Posterior vena cava (tissue), 2 donors: Measurements from ENCODE around the gene MACC1. TPM values are rescaled to one million over a fixed set of nuclear protein-coding genes. Genes with fewer than 3 reads are reported as not detected.

Experiments used
- DNase-seq: peaks from one replicate; pipeline ENCODE4 v3.0.0-alpha.2; 2020; ENCODE audit warnings: low spot score
- intact Hi-C, 2 donors: fragments of 100-400 bp; cut with DNase I; formaldehyde crosslinking; loops; one replicate each; pipeline versions ENCODE4 v1.14.1 to v1.14.2; 2022 to 2023
- long read RNA-seq, 2 donors: library from polyadenylated mRNA; unstranded; transcript quantifications; one replicate each; pipeline ENCODE4 v2.0.0, GENCODE V29; 2020 to 2021
- total RNA-seq, 2 donors: library from RNA; stranded (reverse); fragmentation: NEBNext Ultra II Directional; extraction: Animal tissue kit (Norgen Biotek cat#: 25700); gene quantifications; one replicate each; pipeline ENCODE4 v1.2.1, GENCODE V29; 2021
- donor health status: DM: yes; HTN: yes; CAD: no.
- donor health status: DM: yes; HTN: yes; CAD: no.

MACC1 gene
- under 1 TPM; 0.46 to 0.67 TPM for total RNA-seq
- long read RNA-seq, donor 1, result 0 reads
- long read RNA-seq, donor 2, result 0 reads

DNA sequence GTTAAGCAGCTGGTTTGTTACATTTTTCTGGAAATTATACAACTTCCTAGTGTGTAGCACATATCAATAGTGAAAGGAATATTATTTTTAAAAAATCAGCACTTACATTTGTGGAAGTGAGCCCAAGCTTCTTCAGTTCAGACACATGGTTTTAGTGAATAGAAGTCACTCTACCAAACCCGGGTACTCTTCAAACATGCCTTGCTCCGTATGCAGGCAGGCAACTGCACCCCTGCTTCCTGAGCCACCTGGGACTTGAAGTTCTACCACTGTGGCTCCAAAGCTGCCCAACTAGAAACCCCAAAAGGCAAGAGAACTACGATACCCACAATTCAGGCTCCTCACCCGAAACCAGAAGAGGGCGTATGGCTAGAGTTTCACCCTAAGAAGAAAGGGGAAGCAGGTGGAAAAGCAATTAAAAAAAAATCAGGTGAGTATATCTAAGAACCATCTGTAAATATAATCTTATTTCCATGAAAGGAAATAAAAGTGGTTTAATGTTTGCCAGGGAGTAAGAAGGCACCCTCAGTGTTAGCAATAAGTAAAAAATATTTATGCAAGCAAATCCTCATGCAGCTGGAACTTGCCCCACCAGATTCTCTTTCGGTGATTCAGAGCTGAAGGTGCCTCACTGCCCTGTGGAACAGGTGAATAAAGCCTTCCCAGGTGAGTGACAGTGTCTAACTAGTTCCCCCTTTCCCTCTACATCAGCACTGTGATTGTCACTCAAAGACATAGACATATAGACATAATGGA lies at the start of gene MACC1:
Gene MACC1, minus strand, starts transcription at position 192 of the 756 bp plus-strand sequence. CDS start 55,522 bp downstream, outside the sequence.
- DNase-seq, result no peak
- intact Hi-C loops, result no loop called here

- no peak for DNase-seq
- intact Hi-C loops, result no loop called here
Measured at GRCh38 chr7:20264623-20265022, 47.4 kb upstream of the MACC1 start.

- intact Hi-C loops, result no loop called here
- no peak for DNase-seq
Measured at GRCh38 chr7:20260223-20260622, 43.0 kb upstream of the MACC1 start.

DNA sequence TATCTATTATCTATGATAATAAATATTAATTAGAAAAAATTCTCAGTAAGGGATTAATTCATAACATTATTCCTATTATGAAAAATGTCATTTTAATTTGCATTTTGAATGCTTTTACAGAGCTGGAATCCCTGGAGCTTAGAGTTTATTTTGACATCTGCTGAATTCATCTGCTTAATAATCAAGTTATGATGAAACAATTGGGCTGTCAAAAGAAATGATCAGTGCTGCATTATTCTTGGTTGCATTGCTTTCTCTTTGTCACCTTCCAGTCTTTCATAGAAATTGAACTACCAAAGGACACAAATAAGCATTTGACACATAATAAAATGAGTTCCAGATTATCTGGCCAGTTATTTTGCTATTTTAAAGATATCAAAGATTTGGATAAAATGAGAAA lies 40.0 kb upstream of the MACC1 start:
- DNase-seq, result no peak
- intact Hi-C loops, result no loop called here

DNA sequence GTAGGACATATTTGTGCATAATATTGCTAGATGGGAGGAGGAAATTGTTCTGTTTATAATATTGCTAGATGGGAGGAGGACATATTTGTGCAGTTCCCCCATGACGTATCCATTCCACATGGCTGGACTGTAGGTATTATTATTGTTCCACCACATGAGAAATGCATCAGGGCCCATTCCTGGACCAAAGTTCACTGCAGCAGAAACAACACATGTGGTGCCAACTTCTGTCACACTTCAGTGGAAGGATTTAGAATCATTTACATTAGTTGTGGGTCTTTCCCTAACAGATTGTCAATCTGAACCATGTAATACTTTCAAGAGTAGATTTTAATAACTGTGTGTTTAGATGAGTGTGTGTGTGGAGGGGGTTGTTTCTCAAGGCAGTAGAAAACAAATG lies 32.7 kb upstream of the MACC1 start:
- intact Hi-C loops, result no loop called here
- DNase-seq, result no peak

GRCh38 chr7:20249376-20249775 lies 32.2 kb upstream of the MACC1 start:
- intact Hi-C loops, result no loop called here
- DNase-seq, result no peak

GRCh38 chr7:20246236-20246635 lies 29.1 kb upstream of the MACC1 start:
- no peak for DNase-seq
- intact Hi-C loops, result no loop called here

DNA sequence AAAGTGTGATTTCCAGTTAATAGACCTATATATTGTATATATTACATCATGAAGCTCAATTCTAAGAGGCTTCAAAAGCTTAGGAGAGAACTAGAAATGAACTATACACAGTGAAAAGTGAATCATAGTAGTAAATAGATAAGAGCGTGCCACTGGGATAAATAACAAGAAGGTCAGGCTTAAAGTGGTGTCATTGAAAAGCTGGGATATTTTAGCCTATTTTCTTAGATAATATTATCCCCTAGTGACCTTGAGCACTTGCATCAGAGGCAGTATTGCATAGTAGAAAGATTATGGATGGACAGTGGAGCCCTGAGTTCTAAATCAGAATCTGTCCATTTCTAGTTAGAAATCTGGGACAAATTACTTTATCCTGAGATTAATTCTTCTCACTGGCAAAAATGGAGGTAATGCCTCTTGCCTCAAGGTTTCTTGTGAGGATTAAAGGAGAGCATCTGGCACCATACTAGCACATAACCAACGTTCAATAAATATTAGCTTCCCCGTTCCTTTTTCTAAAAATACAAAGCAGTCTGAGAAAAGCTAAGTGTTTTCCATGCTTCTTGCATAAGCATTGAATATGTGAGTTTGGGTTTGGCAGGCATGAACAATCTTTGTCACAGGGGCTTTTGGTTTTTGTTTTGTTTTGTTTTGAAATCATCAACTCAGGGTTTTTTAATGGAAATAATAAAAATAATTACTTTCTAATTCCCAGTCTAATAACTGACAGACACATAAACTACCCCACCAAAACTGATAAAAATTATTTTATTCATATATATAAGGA lies 27.3 kb upstream of the MACC1 start:
- no peak for DNase-seq
- intact Hi-C loops, result no loop called here

- DNase-seq, result no peak
- intact Hi-C loops, result no loop called here
Measured at GRCh38 chr7:20241911-20242261, 24.7 kb upstream of the MACC1 start.

DNA sequence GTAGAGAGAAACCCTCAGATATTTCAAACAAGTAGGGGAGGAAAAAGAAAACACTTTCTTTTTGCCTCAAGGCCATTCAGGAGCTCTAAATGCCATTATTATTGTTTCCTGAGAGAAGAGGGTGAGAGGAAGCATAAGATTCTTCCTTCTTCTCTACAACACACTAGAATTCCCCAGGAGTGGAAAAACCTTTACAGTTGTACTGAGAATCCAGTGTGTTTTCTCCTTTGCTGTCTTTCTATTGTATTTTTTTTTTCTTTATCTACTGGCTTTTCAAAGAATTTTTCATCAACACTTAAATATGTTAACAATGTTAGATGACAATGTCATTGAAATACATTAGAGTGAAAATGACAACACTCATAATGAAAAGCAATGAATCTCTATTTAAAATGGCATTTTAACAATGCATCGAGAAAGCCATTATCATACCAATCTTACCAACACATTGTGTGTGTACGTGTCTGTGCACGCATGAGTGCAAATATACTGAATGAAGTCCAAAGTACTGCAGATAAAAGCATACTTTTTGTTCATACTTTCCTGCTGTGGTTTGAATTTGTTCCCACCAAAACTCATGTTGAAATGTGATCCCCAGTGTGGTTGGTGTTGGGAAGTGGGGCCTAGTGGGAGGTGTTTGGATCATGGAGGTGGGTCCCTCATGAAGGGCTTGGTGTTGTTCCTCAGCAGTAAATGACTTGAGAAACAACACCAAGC lies 24.2 kb upstream of the MACC1 start:
- intact Hi-C loops, result no loop called here
- no peak for DNase-seq

DNA sequence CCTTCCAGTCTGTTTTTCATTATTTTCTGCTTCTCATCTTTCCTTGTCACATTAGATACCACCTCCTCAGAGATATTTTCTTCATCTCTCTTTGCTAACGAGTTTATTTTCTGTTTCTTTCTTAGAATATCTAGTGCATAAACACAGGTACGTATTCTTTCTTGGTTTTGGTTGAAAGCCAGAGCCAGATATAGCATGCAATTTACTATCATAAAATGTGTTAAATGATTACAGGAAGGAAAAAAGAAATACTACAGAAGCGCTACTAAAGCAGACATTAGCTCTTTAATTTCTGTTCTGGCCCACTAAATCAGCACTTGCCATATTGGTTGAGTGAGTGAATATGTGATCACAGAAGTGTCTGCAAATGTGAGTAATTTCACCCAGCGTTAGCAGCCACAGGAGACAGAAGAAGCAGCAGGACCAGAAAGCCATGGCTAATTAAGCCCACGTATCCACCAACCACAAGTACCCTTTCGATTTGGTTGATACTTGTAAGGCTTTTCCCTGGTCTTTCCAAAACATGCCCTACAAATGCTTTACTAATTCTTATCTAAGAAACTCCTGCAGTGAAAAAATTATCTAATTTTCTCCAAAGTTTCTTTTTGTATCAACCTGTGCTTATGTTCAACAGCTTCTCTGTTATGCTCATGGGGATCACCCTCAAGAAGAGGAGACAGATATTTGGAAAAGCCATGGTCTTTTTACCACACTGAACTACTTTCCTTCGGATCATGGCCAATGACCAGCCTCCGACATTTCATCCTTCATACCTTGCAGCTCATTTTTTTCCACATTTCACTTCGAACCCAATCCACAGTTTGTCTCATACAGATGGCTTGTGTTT lies 23.1 kb upstream of the MACC1 start:
- intact Hi-C loops, result no loop called here
- no peak for DNase-seq

DNA sequence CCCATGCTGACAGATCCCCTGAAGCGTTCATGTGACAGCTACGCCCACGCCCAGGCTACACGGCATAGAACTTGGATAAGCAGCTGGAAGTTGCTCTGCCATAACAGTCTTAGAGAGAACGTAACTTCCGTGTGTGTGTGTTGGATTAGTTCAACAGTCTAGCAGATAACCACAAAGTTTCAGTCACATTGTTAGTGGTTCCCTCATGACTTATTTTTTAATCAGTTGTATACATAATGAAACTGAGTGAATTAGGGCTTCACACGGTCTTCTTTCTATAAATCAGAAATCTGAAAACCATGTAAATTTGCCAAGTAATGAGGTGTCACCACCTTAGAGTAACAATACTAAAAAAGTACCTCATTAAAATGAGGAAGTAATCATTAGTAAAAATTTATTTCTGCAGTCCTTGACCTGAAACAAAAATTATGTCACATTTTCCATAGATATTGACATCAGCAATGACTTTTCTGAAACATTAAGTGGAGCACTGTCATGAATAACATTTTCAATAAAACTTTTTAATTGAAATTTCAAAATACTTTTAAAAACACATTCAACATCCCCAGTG lies 21.7 kb upstream of the MACC1 start:
- no peak for DNase-seq
- intact Hi-C loops, result no loop called here

DNA sequence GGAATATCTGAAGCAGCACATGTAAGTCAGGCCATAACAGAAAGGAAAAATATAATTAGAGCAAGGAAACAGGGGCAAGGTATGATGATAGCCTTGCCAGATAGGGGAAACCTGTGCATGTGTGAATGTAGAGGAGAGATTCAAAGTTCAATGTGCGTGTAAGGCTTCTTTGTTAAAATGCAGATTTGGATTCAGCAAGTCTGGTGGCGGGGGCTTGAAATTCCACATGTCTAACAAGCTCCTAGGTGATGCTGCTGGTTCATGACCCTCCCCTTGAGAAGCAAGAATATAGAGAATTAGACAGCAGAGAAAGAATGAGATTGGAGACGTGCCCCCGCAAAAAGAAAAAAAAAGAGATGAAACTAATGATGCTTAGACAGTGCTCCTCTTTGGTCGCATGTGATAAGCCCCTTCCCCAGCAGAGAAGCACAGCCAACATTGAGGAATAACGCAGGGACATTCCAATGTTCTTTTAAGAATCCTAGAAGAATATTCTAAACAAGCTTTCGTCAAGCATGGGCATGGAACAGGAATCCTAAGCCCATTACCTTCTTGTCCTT lies 21.1 kb upstream of the MACC1 start:
- DNase-seq, result no peak
- intact Hi-C loops, result no loop called here

DNA sequence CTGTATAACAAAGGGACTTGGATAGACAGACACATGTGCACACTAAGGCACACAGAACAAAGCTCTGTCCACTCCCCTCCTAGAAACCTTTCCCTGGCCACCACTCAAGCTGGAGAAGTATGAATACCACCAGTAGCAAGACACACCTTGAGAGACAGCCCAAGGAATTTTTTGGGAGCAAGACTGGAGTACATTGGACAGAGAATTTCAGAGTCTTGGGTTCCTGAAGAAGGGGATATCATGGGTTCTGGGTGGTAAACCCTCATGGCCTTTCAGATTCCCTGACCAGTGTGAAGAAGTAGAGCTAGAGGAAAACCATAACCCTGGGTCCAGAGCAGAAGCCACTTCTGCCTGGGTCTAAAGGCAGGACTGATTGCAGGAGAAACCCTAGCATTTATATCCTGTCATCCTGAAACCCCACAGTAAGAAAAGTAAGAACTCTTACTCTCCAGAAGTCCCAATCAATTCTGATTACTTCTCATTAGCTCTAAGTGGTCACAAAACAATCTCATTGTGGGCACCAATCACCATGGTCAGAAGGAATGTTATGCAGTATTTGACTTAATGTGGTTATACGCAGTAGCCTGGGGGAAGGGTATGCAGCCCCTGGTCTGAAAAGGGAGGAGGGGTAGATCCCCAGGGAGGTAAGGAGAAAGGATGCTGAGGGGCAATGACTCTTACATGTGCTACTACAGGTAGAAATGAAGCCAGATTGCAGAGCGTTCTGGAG lies 20.4 kb upstream of the MACC1 start:
- DNase-seq, result no peak
- intact Hi-C loops, result no loop called here

- intact Hi-C loops, result no loop called here
- no peak for DNase-seq
Measured at GRCh38 chr7:20236790-20237189, 19.6 kb upstream of the MACC1 start.

DNA sequence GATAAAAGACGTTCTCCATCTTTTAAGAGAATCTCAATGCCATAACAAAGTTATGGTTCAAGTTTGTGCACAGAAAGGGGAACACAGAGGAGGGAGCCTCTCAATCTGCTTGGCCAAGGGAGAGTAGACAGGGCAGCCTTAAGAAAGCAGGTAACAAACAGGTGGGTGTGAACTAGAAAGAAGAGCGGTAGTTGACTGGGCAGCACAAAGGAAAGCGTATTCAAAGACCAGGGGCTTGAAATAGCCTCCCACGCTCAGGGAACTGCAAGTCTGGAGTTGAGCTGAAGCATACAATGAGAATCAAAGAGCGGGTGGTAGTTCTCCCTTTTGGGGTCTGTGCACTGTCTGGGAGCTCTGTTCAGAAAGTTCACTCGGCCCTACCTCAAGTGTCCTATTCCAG lies 18.9 kb upstream of the MACC1 start:
- intact Hi-C loops, result no loop called here
- DNase-seq, result no peak

DNA sequence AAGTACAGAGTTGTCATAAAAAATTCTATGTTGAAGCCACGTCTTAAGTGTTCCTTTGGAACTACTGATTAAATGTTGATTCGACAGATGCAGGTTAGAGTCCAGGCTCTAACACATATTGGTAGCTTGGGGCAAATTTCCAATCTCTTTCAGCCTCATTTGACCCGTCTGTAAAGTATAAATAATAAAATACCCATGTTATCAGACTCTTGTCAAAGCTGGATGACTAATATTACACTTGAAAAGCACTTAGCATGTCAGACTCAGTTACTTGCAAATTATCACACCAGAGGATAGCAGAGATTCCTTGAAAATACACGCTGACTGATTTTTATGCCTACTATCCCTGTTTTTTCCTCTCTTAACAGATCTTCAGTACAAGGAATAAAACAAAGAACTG lies 18.1 kb upstream of the MACC1 start:
- intact Hi-C loops, result no loop called here
- DNase-seq, result no peak

GRCh38 chr7:20233362-20233761 lies 16.2 kb upstream of the MACC1 start:
- no peak for DNase-seq
- intact Hi-C loops, result no loop called here
